ENCODE measurements around the gene FBXL12.
A peak's percentile ranks its signal among the peaks of the same experiment; 100 is the strongest.

FBXL12 gene

GRCh38 chr19:9858766-9859165, 39.9 kb upstream of the FBXL12 start:
- no peak for DNase-seq (ENCODE audit: extremely low spot score)
- TF ChIP-seq CTCF (IDR thresholded peaks at IDR 0.05; ENCODE audit: control extremely low read depth, extremely low read depth, low read depth, missing control alignments) = no peak
- POLR2A ChIA-PET = interaction anchor here (0.6 kb wide), 1 partner anchor 74 kb away, joined by 3 read pairs; no protein-coding TSS in a partner anchor
- CTCF ChIA-PET = interaction anchor here (1.0 to 1.1 kb wide), 2 partner anchors 14 to 17 kb away, joined by 3 to 4 read pairs; no protein-coding TSS in a partner anchor

- CTCF ChIA-PET = interaction anchor here (1.0 to 1.1 kb wide), 2 partner anchors 14 to 17 kb away, joined by 3 to 4 read pairs; no protein-coding TSS in a partner anchor
- TF ChIP-seq CTCF (IDR thresholded peaks at IDR 0.05; ENCODE audit: control extremely low read depth, extremely low read depth, low read depth, missing control alignments) = no peak
- POLR2A ChIA-PET = no interaction called here
- peak; percentile 69 for DNase-seq (ENCODE audit: extremely low spot score)
Measured at GRCh38 chr19:9857920-9858746, 39.3 kb upstream of the FBXL12 start.

- ChIA-PET CTCF (no interaction called here), POLR2A (no interaction called here)
- no peak for TF ChIP-seq CTCF (IDR thresholded peaks at IDR 0.05; ENCODE audit: control extremely low read depth, extremely low read depth, low read depth, missing control alignments)
- DNase-seq (ENCODE audit: extremely low spot score) = no peak
Measured at GRCh38 chr19:9857076-9857721, 38.3 kb upstream of the FBXL12 start.

- ChIA-PET POLR2A (no interaction called here), CTCF (no interaction called here)
- no peak for DNase-seq (ENCODE audit: extremely low spot score)
- no peak for TF ChIP-seq CTCF (IDR thresholded peaks at IDR 0.05; ENCODE audit: control extremely low read depth, extremely low read depth, low read depth, missing control alignments)
Measured at GRCh38 chr19:9856609-9857008, 37.7 kb upstream of the FBXL12 start.

GRCh38 chr19:9854282-9854846, 35.5 kb upstream of the FBXL12 start:
- ChIA-PET POLR2A (no interaction called here), CTCF (no interaction called here)
- DNase-seq (ENCODE audit: extremely low spot score) = no peak
- no peak for TF ChIP-seq CTCF (IDR thresholded peaks at IDR 0.05; ENCODE audit: control extremely low read depth, extremely low read depth, low read depth, missing control alignments)

- POLR2A ChIA-PET = no interaction called here
- no peak for TF ChIP-seq CTCF (IDR thresholded peaks at IDR 0.05; ENCODE audit: control extremely low read depth, extremely low read depth, low read depth, missing control alignments)
- DNase-seq (ENCODE audit: extremely low spot score) = no peak
- CTCF ChIA-PET = no interaction called here
Measured at GRCh38 chr19:9850235-9850959, 31.5 kb upstream of the FBXL12 start.

Measured in GM10248 (cell line).